ENCODE data around the gene PCDHA9. TPM values are rescaled to one million over a fixed set of nuclear protein-coding genes. Genes with fewer than 3 reads are reported as not detected.
A peak's percentile ranks its signal among the peaks of the same experiment; 100 is the strongest.

The PCDHA9 gene
- total and polyA plus RNA-seq, 10 of the 15 experiments (the other 5 are each of a cell fraction or from before 2014, with no cell fraction given), result 0.01 to 0.06 (median 0.03) TPM; not detected in 7

DNA sequence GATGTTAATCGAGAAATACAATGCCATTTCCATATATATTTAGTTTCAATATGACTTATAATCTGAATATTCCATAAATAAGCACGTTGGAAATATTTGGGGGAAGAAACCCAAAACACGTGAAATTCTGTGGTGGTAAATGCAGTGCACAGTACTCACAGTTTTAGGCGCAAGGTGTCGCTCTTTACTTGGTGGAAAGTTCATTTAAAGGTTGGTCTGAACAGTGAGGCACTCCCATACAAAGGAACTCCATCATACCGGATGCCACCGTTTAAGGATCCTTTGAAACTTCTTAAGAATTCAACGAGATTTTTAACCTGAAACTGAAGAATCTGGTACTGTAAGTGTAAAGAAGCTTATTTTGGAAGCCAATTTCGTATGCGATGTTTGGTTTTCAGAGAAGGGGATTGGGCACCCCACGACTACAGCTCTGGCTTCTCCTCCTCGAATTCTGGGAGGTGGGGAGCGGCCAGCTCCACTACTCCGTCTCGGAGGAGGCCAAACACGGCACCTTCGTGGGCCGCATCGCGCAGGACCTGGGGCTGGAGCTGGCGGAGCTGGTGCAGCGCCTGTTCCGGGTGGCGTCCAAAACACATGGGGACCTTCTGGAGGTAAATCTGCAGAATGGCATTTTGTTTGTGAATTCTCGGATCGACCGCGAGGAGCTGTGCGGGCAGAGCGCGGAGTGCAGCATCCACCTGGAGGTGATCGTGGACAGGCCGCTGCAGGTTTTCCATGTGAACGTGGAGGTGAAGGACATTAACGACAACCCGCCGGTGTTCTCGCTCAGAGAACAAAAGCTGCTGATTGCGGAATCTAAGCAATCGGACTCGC, 20.8 kb downstream of the PCDHA9 start, which contains the start of gene PCDHA11:
TSS of gene PCDHA11 (plus strand) at position 237 of the 834 bp plus-strand sequence. CDS start at position 384, 147 bp downstream.
- WGBS (ENCODE audit: insufficient coverage, insufficient replicate concordance, low lambda C conversion rate, missing lambda C conversion rate), result 59% methylated on average over 37 of the region's 41 CpGs
- no peak for DNase-seq (ENCODE audit: low read depth, low spot score)
- Histone ChIP-seq H2AFZ (ENCODE audit: control insufficient read depth, low read depth, low read length) (no peak within 1 kb of the TSS), H3K9ac (ENCODE audit: control insufficient read depth, insufficient read depth, low read length) (no peak within 1 kb of the TSS), H3K4me3 (no peak within 1 kb of the TSS), H3K79me2 (ENCODE audit: control insufficient read depth, insufficient read depth, low read length) (no peaks in the 10 kb centered on the region), H3K4me2 (ENCODE audit: control insufficient read depth, insufficient read depth) (no peak within 1 kb of the TSS), H3K9me3 (replicated peaks; ENCODE audit: control insufficient read depth, insufficient read depth, low read length) (no peaks in the 10 kb centered on the region; the same call in 1 of the 3 replicates), H4K20me1 (ENCODE audit: control insufficient read depth, insufficient read depth) (no peaks in the 10 kb centered on the region), H3K27ac (ENCODE audit: control insufficient read depth, insufficient read depth) (no peak within 1 kb of the TSS), H3K4me1 (ENCODE audit: control insufficient read depth, insufficient read depth, low read length) (no peaks in the 10 kb centered on the region), H3K36me3 (ENCODE audit: control insufficient read depth in 2 of 2, insufficient read depth in 2 of 2, low read length in 1 of 2) (no peaks in the 10 kb centered on the region), H3K27me3 (replicated peaks in 1 of 2; ENCODE audit: control insufficient read depth in 2 of 2, insufficient read depth in 2 of 2, low read length in 1 of 2) (no peaks in the 10 kb centered on the region)
- no peak for TF ChIP-seq ZNF24 (IDR thresholded peaks at IDR 0.05)
- TF ChIP-seq, protein P1, sequence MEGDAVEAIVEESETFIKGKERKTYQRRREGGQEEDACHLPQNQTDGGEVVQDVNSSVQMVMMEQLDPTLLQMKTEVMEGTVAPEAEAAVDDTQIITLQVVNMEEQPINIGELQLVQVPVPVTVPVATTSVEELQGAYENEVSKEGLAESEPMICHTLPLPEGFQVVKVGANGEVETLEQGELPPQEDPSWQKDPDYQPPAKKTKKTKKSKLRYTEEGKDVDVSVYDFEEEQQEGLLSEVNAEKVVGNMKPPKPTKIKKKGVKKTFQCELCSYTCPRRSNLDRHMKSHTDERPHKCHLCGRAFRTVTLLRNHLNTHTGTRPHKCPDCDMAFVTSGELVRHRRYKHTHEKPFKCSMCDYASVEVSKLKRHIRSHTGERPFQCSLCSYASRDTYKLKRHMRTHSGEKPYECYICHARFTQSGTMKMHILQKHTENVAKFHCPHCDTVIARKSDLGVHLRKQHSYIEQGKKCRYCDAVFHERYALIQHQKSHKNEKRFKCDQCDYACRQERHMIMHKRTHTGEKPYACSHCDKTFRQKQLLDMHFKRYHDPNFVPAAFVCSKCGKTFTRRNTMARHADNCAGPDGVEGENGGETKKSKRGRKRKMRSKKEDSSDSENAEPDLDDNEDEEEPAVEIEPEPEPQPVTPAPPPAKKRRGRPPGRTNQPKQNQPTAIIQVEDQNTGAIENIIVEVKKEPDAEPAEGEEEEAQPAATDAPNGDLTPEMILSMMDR (IDR thresholded peaks at IDR 0.05 in 2 of 3, conservative IDR thresholded peaks at IDR 0.05 in 1 of 3; ENCODE audit: control insufficient read depth in 2 of 3, extremely low read depth in 1 of 3, insufficient read depth in 1 of 3, low read depth in 3 of 3, low read length in 3 of 3), result peak in 1 of 3 experiments; percentile 13; a peak in 1 of 6 replicates
- TF ChIP-seq, protein P2, sequence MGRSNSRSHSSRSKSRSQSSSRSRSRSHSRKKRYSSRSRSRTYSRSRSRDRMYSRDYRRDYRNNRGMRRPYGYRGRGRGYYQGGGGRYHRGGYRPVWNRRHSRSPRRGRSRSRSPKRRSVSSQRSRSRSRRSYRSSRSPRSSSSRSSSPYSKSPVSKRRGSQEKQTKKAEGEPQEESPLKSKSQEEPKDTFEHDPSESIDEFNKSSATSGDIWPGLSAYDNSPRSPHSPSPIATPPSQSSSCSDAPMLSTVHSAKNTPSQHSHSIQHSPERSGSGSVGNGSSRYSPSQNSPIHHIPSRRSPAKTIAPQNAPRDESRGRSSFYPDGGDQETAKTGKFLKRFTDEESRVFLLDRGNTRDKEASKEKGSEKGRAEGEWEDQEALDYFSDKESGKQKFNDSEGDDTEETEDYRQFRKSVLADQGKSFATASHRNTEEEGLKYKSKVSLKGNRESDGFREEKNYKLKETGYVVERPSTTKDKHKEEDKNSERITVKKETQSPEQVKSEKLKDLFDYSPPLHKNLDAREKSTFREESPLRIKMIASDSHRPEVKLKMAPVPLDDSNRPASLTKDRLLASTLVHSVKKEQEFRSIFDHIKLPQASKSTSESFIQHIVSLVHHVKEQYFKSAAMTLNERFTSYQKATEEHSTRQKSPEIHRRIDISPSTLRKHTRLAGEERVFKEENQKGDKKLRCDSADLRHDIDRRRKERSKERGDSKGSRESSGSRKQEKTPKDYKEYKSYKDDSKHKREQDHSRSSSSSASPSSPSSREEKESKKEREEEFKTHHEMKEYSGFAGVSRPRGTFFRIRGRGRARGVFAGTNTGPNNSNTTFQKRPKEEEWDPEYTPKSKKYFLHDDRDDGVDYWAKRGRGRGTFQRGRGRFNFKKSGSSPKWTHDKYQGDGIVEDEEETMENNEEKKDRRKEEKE (IDR thresholded peaks at IDR 0.05), result no peak
- TF ChIP-seq, protein P3, sequence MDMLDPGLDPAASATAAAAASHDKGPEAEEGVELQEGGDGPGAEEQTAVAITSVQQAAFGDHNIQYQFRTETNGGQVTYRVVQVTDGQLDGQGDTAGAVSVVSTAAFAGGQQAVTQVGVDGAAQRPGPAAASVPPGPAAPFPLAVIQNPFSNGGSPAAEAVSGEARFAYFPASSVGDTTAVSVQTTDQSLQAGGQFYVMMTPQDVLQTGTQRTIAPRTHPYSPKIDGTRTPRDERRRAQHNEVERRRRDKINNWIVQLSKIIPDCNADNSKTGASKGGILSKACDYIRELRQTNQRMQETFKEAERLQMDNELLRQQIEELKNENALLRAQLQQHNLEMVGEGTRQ (IDR thresholded peaks at IDR 0.05; ENCODE audit: borderline replicate concordance, low read depth, low read length), result no peak
- BruUV-seq (replicated peaks), result no TSS peak
- POLR2A ChIA-PET, result no interaction called here
- in situ Hi-C loops (cut with MboI), result no loop called here
- ATAC-seq, result no peak
- intact Hi-C loops (cut with micrococcal nuclease; ENCODE audit: unreplicated experiment), result no loop called here
- RAD21 ChIA-PET (ENCODE audit: unreplicated experiment), result no interaction called here
- SMC1A ChIA-PET (ENCODE audit: uncharacterized antibody, unreplicated experiment), result no interaction called here
- no peak for FAIRE-seq
- CTCF ChIA-PET, result interaction anchor here (0.6 to 0.9 kb wide), 3 partner anchors 8 to 680 kb away, joined by 3 to 4 read pairs (median 4); no protein-coding TSS in a partner anchor

Measured in GM12878 (cell line).